ENCODE data around the gene IGF2BP1.
A peak's percentile ranks its signal among the peaks of the same experiment; 100 is the strongest.
"Not testable (repeated sequence)": the region's sequence is repeated elsewhere in the genome, so short reads cannot be mapped to it uniquely, and the experiment has no call there.

IGF2BP1 gene

GRCh38 chr17:49020609-49021008, 23.4 kb downstream of the IGF2BP1 start:
- DNase-seq (ENCODE audit: low read depth in 2 of 2) = no peak

GRCh38 chr17:49021095-49021767, 24.0 kb downstream of the IGF2BP1 start:
- DNase-seq (ENCODE audit: low read depth in 2 of 2) = no peak

GRCh38 chr17:49021768-49022103, 24.6 kb downstream of the IGF2BP1 start:
- no peak for DNase-seq (ENCODE audit: low read depth in 2 of 2)

- DNase-seq (ENCODE audit: low read depth in 2 of 2) = no peak
Observed at GRCh38 chr17:49022391-49022941, 25.3 kb downstream of the IGF2BP1 start.

- no peak for DNase-seq (ENCODE audit: low read depth in 2 of 2)
Observed at GRCh38 chr17:49024523-49024922, 27.3 kb downstream of the IGF2BP1 start.

- DNase-seq (ENCODE audit: low read depth in 2 of 2) = not testable (repeated sequence)
Observed at GRCh38 chr17:49026447-49026846, 29.3 kb downstream of the IGF2BP1 start.

- DNase-seq (ENCODE audit: low read depth in 2 of 2) = no peak
Observed at GRCh38 chr17:49028271-49028670, 31.1 kb downstream of the IGF2BP1 start.

GRCh38 chr17:49029801-49030200, 32.6 kb downstream of the IGF2BP1 start:
- no peak for DNase-seq (ENCODE audit: low read depth in 2 of 2)

GRCh38 chr17:49031965-49032928, 35.1 kb downstream of the IGF2BP1 start:
- no peak for DNase-seq (ENCODE audit: low read depth in 2 of 2)

- DNase-seq (ENCODE audit: low read depth in 2 of 2) = peak in 1 of 2 donors; percentile 7
Observed at GRCh38 chr17:49035470-49036269, 38.5 kb downstream of the IGF2BP1 start.

GRCh38 chr17:49036270-49036626, 39.1 kb downstream of the IGF2BP1 start:
- no peak for DNase-seq (ENCODE audit: low read depth in 2 of 2)

GRCh38 chr17:49038138-49038537, 41.0 kb downstream of the IGF2BP1 start:
- no peak for DNase-seq (ENCODE audit: low read depth in 2 of 2)

- no peak for DNase-seq (ENCODE audit: low read depth in 2 of 2)
Observed at GRCh38 chr17:49038544-49038943, 41.4 kb downstream of the IGF2BP1 start.

- not testable (repeated sequence) for DNase-seq (ENCODE audit: low read depth in 2 of 2)
Observed at GRCh38 chr17:49039518-49039917, 42.3 kb downstream of the IGF2BP1 start.

GRCh38 chr17:49041527-49041926, 44.3 kb downstream of the IGF2BP1 start:
- DNase-seq (ENCODE audit: low read depth in 2 of 2) = no peak

- no peak for DNase-seq (ENCODE audit: low read depth in 2 of 2)
Observed at GRCh38 chr17:49045376-49045775, 48.2 kb downstream of the IGF2BP1 start.

GRCh38 chr17:49046912-49047311, 49.7 kb downstream of the IGF2BP1 start:
- DNase-seq (ENCODE audit: low read depth in 2 of 2) = no peak

- DNase-seq (ENCODE audit: low read depth in 2 of 2) = no peak
Observed at GRCh38 chr17:49049265-49049664, 52.1 kb downstream of the IGF2BP1 start.

GRCh38 chr17:49050611-49051010, 53.4 kb downstream of the IGF2BP1 start:
- DNase-seq (ENCODE audit: low read depth in 2 of 2) = no peak

- DNase-seq (ENCODE audit: low read depth in 2 of 2) = no peak
Observed at GRCh38 chr17:49051269-49051668, 54.1 kb downstream of the IGF2BP1 start.

GRCh38 chr17:49053171-49053829, 56.1 kb downstream of the IGF2BP1 start:
- DNase-seq (ENCODE audit: low read depth in 2 of 2) = no peak

Data from stimulated activated CD4-positive, alpha-beta T cell treated with anti-CD3 and anti-CD28 coated beads, Interleukin-1b, Interleukin-23, amount 100 ng/mL, for 1 hour (primary cell).